T follicular helper cell (primary cell): ENCODE results near the gene ACTBL2.
"Not testable (repeated sequence)": the region's sequence is repeated elsewhere in the genome, so short reads cannot be mapped to it uniquely, and the experiment has no call there.

Source experiments
- DNase-seq: peaks from one replicate; pipeline ENCODE4 v3.0.0-alpha.2; 2020; ENCODE audit warnings: low read depth

Gene ACTBL2

DNA sequence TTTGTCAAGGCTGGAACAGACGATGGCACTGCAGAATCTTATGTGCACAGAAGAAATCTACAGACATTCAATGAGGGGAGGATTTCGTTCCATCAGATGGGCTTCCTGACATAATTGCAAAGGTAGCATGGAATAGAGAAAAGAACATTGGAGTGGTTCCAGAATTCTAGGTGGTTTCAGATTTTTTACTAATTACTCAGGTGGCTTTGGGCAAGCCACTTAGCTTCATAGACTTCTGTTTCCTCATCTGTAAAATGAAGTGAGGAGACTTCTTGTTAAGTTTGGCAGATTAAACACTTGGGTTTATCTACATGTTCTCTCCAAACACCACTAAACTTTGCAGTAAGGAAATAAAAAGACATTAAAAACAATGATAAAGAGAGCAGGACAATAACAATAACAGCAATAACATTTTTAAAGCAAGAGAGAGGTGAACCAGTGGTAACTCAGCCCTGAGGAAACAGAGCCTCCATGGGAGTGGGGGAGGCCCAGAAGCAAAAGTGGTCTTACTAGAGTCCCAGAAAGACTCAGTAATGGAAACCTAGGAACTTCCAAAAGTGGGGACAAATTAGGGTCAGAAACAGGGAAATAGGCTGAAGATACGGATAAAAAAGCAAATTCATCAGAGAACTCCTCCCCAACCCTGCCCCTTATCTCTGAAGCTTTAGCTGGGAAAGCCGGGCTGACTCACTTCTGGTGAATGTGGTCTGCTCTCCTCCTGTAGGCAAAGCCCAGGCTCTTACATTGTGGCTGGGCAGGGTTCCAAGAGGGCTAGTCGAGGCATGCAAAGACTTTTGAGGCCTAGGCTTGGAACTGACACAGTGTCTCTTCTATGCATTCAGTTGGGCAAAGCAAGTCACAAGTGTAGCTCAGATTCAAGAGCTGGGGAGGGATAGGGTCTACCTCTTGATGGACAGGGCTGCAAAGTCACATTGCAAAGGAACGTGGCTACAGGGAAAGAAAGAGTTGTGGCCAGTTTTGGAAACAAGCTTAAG is 11.8 kb upstream of the ACTBL2 start:
- DNase-seq, result no peak

DNA sequence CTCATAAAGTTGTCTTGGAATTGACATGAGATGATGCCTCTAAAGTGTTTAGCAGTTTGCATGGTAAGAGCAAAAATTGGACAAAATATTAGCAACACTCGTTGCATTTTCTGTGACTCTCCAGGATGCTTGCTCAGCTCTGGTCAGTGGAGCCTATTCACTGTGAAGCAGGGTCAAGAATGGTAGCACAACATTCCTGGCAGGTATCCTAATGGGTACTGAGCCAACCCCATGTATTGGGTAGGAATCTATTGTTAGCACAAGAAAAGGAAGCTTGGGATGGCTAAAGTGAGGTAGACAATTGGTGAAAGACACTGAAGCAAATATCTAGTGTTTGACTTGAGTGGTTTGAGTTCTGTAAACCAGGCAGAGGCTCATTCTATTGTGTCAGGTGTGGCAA is 10.4 kb upstream of the ACTBL2 start:
- DNase-seq, result no peak

DNA sequence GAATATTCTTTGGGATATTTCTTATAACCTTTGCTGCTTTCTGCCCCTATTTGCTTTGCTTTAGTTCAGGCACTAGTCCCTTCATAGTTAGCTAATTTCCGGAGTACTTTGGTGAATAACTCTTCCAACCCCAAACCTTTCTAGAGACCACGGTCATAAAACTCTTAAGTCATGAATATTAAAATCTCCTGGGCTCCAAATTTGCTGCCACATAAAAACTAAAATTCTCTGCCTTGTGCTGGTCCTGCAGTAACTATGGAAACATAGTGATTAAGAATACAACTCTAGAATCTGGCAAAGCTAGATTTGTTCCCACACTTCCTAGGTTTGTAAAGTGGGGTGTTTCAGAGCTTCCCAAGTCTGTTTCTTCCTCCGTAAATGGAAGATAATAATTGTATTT is 10.0 kb upstream of the ACTBL2 start:
- no peak for DNase-seq

DNA sequence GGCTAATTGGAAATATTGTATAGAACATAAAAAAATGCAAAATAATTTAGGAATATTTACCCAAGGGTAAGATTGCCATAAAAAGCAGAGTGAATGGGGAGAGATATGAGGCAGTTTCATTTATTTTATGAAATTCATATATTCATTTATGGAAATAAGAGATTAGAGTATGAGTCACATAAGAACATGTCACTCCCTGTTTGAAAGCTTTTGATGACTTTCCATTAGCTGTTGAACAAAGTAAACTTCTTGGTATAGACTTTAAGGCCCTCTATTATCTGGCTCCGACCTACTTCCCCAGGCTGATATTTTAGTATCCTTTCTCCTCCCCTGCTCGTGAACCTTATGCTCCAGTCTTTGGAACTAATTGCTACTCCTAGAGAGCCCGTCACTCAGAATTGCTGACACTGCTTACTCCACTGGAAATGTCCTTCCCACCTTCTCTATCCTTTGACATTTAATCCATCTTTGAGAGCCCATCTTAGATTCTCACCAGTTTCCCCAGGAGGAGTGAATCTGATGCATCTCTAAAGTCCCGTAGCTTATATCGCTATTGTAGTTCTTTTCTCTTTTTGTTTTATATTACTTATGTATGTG is 8.9 kb upstream of the ACTBL2 start:
- no peak for DNase-seq

DNA sequence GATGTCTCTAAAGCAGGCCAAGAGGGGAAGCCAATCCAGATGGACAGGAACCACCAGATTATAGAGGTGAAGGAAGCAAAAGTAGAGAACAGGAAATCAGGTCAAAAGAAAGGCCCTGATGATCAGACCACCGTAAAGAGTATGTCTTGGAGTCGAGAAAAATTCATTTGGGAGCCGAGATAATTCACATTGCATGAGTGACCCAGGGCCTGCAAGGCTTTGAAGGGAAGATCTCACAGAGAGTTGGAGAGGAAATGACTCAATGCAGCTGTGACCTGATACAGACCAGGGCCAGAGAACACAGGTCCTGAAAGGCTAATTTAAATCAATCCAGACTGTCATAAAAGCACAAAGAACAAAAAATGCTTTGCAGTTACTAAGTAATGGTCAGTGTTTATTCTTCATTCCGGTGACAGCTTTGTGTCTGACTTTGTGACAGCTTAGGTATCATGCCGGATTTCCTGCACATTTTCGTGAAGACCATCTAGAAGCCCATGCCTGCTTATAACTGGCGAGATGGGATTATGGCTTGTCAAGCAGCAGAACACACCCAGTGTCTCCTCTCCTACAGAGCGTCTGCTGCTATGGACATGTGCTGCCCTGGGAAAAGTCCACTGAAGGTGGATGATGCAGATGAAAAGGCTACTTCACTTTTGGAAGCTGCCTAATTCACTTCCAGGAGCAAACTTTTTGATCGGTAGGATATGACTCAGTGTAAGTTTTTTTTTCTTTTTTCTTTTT is 5.8 kb upstream of the ACTBL2 start:
- DNase-seq, result no peak

DNA sequence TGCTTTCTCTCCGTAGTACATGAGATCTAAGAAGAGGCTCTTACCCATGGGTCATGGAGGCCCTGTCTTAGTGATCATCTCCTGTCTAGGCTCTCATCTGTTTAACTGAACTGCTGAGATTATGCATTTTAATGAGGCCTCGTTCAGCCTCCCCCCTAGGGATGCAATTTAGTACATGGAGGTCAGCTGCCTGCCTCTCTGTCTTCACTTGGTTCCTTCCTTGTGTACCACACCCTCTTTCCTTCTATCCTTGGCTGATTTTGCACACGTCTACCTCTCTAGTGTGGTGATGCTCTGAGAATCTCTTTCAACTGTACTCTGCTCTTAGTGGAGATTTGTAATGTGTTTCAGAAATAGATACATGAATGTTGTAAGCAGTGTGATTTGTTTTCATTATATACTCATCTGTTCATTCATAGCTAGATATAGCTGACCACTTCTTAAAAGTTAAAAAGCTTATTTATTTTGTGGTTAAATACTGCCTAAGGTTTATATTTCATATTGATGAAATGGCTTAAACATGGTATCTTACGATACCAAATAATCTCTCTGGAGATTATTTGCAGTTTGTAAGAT is 3.5 kb upstream of the ACTBL2 start:
- no peak for DNase-seq

DNA sequence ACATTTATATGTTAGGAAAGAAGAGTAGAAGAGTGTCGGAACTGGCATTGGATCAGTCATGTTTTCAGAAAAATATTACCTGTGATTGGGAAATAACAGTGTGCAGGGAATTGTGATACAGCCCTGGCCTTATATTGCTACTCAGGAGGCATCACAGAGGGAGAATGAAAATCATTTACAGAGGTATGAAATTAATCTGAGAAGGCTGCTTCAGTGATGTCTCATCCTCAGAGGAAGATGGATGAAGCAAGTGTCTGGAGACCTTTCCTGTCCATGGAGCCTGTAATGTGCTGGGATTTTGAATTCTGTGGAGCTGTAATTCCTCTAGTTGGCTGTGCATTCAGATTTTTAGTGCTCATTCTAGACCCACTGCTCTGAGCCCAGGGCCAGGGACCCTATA is 3.8 kb downstream of the ACTBL2 start:
- DNase-seq, result no peak

DNA sequence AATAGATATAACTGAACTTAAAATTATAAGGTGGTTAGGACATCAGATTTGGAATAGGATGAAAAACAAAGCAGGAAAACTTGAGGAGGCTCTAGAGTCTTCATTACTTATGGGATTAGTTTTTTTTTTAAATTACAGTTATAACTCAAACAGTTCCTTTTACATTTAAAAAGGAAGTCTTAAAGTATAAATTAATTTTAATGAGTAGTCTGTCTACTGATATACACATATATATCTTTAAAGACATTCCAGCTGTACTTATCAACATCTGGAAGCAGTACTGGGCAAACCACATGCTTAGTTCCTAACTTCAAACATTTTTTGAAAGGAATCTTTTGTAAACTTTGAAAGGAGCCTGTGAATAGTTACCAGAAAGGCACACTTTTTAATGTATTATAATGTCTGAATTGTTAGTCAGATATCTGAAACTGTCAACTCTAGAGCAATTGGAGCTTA is 6.0 kb downstream of the ACTBL2 start:
- DNase-seq, result no peak

DNA sequence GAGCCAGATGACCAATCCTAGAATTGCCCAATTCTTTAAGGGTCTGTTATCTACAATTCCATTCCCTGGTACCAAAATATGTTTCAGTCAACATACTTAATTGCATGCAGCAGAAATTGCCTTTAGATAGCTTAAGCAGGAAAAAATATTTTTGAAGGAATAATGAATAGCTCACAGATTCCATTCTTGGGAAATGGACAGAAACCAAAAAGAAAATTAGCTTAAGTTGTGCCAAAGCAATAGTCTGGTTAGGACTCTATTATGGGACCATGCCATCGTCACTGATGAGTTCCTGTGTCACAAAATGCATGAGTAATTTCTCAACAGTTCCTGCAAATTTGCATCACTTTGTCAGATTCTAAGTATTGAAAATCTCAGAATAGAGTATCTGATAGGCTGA is 12.3 kb downstream of the ACTBL2 start:
- DNase-seq, result no peak

DNA sequence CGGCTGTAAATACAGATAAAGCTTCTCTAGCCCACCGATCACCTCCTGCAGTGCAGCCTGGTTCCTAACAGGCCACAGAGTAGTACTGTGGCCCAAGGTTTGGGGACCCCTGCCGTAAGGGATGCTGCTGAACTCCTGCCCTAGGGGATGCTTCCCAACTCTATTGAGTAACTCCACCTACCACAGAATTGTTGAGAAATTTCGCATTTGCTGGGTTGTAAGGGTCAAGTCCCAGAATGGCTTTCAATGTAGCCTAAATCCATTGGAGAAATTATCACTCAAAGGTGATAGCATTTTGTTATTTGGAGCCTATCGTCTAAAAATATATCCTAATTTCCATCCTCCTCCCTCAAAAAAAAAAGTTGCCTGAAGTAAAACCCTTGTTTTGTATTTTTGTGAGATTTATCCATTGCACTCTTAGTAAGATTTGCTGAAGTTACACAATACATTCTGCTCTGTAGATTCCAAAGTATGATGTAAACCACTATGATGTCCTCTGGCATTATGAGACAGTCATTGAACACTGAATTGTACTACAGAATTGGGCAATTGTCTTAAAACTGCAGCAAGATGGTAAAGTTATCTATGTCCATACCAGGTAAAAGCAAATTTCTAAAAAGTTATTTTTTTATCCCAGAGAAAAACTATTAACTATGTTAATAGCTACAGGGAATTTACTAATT is 14.0 kb downstream of the ACTBL2 start:
- no peak for DNase-seq

DNA sequence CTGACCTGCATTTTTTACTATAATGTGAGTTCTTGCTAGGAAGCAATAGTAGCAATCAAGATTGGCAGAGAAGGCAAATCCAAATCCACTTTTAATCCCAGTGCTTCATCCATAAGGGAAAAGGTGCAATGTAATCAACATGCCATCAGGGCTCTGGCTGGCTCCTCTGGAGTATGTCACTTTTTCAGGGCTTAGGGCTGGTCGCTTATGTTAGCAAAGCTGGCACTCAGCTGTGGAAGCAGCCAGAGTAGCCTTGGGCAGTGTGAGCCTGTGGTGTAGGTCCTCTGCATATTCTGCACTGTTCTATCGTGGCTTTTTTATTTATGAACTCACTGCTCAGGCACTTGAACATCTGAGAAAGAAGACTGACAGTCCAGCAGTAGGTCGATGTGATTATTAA is 16.1 kb downstream of the ACTBL2 start:
- no peak for DNase-seq

DNA sequence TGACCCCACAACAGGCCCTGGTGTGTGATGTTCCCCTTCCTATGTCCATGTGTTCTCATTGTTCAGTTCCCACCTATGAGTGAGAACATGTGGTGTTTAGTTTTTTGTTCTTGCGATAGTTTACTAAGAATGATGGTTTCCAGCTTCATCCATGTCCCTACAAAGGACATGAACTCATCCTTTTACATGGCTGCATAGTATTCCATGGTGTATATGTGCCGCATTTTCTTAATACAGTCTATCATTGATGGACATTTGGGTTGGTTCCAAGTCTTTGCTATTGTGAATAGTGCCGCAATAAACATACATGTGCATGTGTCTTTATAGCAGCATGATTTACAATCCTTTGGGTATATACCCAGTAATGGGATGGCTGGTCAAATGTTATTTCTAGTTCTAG is 22.6 kb downstream of the ACTBL2 start:
- not testable (repeated sequence) for DNase-seq

DNA sequence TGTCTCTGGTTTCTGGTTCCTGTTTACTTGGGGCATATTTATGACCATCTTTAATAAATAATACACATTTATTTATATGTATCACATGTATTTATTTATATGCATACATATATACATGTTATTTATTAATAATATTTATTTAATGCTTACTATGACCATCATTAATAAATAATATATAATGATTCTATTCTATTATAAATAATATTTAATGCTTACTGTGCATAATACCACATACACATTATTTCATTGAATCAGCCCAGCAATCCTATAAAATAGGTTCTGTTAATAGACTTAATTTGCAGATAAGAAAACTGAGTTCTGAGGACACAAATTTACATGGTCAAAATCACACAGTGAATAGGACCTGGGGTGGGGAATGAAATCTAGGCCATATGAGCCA is 24.2 kb downstream of the ACTBL2 start:
- DNase-seq, result no peak

DNA sequence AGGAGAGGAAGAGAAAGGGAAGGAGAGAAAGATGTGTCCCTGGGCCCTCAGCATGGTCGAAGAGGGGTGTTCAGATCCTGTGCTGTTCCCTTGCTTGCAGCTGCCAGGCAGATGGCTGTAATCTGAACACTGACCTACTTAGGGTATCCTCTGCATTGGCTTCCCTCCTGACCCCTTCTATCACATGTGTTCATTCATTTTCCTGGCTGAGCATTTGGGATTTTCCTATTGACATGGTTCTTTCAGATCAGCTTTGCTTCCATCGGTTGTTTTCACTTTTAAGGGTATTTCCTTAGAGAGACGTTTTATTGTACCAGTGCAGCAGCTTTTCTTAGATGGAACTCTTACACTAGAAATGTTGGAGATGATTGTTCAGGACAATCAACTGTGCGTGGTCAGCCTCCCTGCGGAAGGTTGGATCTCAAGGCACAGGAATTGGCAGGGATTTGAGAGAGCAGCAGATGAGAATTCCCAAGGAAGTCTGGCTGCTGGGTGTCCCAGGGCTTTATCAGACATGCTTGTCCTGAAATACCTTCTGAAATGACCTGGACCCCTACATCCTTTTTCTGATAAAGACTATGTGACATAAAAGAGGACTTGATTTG is 26.0 kb downstream of the ACTBL2 start:
- DNase-seq, result no peak

DNA sequence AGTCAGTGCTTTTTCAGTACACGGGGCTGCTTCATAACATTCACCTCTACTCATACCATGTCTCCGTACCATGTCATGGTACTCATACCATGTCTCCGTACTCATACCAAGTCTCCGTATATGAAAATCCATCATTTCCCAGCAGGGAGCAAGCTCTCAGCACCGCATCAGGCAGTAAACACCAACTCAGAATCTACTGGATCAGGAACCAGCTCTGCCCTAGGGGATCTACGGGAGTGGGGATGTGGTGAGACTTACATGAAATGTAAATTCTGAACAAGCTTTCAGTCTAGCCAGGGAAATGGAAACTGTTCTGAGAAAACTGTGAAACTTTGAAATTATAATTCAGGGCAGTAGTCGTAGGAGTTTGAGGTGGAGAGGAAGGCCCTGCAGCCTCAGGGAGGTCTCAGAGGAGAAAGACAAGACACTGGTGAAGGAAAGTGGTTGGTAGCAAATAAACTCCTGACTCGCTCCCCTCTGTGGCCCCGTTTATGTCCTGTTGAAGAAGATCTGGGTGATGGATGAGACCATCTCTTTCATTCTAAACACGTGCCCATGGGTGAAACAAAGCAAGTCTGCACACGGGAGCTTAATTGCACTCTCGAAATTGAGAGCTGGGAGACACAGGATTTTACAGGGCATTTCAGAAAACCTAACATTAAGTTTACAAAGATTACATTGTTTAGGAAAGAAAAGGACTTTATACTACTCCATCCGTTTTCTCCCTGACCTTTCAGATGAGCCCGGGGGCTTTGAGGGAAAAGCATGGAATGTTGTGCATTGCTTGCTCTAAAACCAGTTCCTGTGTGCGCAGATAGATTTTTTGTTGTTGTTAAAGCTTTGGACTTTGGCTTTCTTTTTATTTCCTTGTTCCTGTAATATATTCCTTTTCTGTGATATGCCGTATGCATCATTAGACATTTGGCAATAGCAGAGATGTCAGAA is 26.8 kb downstream of the ACTBL2 start:
- DNase-seq, result no peak

DNA sequence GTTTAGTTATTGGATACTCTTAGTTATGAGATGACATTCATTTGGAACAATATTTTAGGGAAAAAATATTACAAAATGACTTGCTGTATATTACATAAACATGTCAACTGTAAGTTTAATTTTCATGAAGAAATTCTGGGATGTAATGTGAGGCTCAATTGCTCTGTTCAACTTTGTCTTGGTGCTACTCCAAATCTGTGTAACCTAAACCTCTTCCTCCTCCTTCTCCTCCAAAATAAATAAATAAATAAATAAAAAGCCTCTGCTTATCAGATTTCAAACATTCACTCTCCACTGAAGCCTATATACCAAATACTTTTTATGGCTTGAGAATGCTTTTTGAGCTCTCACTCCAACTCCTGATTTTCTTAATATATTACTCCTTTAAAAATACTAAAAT is 27.7 kb downstream of the ACTBL2 start:
- DNase-seq, result no peak

DNA sequence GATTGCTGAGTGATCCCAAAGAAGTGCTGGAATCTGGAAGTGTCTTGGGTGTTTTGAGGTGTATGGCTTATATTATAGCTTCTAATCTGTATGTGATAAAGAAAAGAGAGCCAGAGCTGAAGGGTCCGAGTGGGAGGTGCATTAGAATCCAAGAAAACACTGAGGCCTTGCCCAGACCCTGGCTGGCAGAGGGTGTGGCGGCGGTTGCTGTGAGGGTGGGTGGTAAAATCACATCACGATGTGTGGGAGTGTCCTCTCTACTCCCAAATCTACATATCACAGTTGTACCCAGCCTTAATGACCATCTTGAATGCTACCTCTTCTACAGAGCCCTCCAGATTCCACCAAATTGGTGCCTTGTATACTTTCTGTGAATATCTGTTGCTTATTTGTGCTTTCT is 28.9 kb downstream of the ACTBL2 start:
- no peak for DNase-seq

DNA sequence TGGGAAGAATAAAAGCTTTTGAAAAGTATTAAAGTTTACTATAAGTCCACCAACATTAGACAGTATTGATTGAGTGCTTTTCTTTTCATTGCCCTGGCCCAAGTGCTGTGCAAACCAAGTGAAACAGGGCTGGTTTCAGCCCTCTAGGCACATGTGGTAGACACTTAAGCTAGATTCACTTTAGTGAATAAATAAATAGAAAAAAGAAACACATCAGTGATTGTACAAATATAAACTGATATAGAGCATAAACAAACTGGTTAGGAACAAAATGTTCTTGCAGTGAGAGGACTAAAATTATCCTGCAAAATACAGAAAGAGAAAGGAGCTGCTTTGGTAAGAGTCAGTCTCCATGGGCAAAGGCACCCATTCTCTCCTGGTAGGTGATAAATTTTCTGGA is 29.7 kb downstream of the ACTBL2 start:
- DNase-seq, result no peak

DNA sequence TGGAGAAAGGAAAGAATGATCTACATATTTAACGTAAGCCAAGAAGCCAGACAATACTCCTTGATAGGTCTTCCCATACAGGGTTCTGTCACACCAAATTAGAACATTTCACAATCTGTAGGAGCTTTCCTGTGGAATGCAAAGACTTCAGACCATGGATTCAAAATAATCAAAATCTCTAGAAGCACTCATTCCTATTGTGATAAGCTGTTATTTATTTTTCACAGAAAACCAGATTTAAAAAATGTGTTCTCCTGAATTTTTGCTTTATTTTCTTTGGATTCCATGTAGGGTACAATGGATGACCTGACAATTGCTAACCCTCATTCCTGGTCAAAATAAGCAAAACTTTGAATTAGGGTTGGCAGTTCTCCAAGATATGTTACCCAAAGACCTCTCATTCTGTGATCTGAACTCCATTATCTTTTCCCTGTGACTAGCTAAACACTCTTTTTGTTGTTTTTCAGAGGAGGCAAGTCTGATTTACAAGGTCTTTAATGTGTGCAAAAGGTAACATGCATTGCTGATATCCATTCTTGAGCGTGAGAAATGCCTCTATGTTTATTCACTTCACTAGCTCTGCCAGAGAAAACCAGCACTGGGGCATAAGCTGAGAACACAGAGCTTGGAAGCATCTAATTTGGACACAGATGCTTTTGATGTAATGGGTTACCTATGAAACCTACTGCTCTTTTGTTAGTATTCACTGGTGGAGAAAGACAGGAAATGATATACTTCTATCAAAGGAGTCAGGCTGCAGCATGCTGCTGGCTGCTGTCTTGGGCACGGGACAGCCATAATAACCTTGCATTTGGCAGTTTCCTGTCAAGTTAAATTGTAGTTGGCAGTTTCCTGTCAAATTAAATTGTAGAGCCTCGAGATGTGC is 31.4 kb downstream of the ACTBL2 start:
- DNase-seq, result no peak
